ENCODE results near the gene ATOSB. TPM values are rescaled to one million over a fixed set of nuclear protein-coding genes. Genes with fewer than 3 reads are reported as not detected.

Gene ATOSB
- total and polyA plus RNA-seq, 9 of the 15 experiments (the other 6 are each of a cell fraction or from before 2014, with no cell fraction given) = 0.45 to 8.0 (median 4.2) TPM

DNA sequence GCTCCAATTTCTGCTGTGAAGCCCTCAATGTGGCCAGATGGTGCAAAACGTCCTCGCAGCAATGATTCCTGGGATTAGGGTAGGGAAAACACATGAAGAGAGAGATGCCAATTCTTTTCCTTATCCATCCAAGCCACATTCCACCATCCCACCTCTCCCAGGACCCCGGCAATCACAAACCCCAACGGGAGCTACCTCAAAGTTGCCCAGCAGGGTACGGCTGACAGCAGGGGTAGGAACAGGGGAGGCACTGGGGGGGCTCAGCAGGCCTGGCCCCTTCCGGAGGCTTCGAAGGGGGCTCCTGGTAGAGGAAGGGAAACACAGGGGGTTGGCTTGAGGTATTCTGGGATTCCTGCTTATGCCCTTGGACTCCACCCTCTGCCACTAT is 9.3 kb downstream of the ATOSB start:
- Histone ChIP-seq H3K79me2 (ENCODE audit: control insufficient read depth, insufficient read depth, low read length) (peaks cover 37% of the 10 kb centered on the region), H3K9me3 (replicated peaks; ENCODE audit: control insufficient read depth, insufficient read depth, low read depth, low read length) (no peaks in the 10 kb centered on the region), H3K4me3 (no peak overlapping the region), H3K4me1 (replicated peaks in 1 of 2; ENCODE audit: control insufficient read depth in 2 of 2, insufficient read depth in 2 of 2, low read length in 2 of 2) (peaks cover 38 to 47% of the 10 kb centered on the region in 2 experiments), H3K9ac (ENCODE audit: insufficient read depth in 1 of 2, low read depth in 2 of 2, low read length in 2 of 2) (no peak overlapping the region), H3K27me3 (ENCODE audit: control insufficient read depth in 2 of 2, insufficient read depth in 2 of 2, low read length in 2 of 2) (no peaks in the 10 kb centered on the region), H3K27ac (ENCODE audit: extremely low read depth, low read depth, low read length) (no peak overlapping the region), H3K4me2 (ENCODE audit: insufficient read depth, low read length) (no peak overlapping the region), H4K20me1 (replicated peaks; ENCODE audit: control insufficient read depth, insufficient read depth, low read length) (no peaks in the 10 kb centered on the region), H3K9me1 (ENCODE audit: control insufficient read depth, insufficient read depth, low read length) (no peaks in the 10 kb centered on the region), H2AFZ (ENCODE audit: low read depth, low read length) (no peak overlapping the region), H3K36me3 (ENCODE audit: control insufficient read depth, insufficient read depth, low read length) (peaks cover 37% of the 10 kb centered on the region; the same call in 2 of the 3 replicates)
- 93% methylated on average over 2 of the region's 7 CpGs for WGBS (ENCODE audit: insufficient coverage, low coverage, missing lambda C conversion rate)
- no TSS peak for BruUV-seq (replicated peaks)
- DNase-seq (ENCODE audit: extremely low read depth in 1 of 4, low spot score in 3 of 4) = no peak
- no peak for FAIRE-seq
- no peak for ATAC-seq
- in situ Hi-C loops (cut with MboI) (no loop called here), intact Hi-C loops (cut with micrococcal nuclease) (no loop called here)
- no peak for TF ChIP-seq BCL6 (CRISPR knock-in tag; IDR thresholded peaks at IDR 0.05)
- TF ChIP-seq, protein P1, sequence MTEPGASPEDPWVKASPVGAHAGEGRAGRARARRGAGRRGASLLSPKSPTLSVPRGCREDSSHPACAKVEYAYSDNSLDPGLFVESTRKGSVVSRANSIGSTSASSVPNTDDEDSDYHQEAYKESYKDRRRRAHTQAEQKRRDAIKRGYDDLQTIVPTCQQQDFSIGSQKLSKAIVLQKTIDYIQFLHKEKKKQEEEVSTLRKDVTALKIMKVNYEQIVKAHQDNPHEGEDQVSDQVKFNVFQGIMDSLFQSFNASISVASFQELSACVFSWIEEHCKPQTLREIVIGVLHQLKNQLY (CRISPR knock-in tag; conservative IDR thresholded peaks at IDR 0.05) = no peak
- TF ChIP-seq CCAR2 (IDR thresholded peaks at IDR 0.05; ENCODE audit: low read depth, low read length) = no peak
- no peak for TF ChIP-seq JUND (IDR thresholded peaks at IDR 0.05; ENCODE audit: borderline replicate concordance, low read depth, low read length)
- no peak for TF ChIP-seq JUND (tag; IDR thresholded peaks at IDR 0.05; ENCODE audit: borderline replicate concordance, low read depth, low read length)
- TF ChIP-seq RBFOX2 (IDR thresholded peaks at IDR 0.05; ENCODE audit: low read depth, low read length) = no peak
- TF ChIP-seq ZNF316 (IDR thresholded peaks at IDR 0.05) = no peak
- no peak for TF ChIP-seq HDAC8 (tag; IDR thresholded peaks at IDR 0.05)
- TF ChIP-seq ZNF165 (CRISPR knock-in tag; IDR thresholded peaks at IDR 0.05; ENCODE audit: borderline replicate concordance) = no peak
- TF ChIP-seq, protein P2, sequence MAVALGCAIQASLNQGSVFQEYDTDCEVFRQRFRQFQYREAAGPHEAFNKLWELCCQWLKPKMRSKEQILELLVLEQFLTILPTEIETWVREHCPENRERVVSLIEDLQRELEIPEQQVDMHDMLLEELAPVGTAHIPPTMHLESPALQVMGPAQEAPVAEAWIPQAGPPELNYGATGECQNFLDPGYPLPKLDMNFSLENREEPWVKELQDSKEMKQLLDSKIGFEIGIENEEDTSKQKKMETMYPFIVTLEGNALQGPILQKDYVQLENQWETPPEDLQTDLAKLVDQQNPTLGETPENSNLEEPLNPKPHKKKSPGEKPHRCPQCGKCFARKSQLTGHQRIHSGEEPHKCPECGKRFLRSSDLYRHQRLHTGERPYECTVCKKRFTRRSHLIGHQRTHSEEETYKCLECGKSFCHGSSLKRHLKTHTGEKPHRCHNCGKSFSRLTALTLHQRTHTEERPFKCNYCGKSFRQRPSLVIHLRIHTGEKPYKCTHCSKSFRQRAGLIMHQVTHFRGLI (CRISPR knock-in tag; IDR thresholded peaks at IDR 0.05) = no peak
- no peak for TF ChIP-seq NCOR1 (IDR thresholded peaks at IDR 0.05)
- TF ChIP-seq, protein P3, sequence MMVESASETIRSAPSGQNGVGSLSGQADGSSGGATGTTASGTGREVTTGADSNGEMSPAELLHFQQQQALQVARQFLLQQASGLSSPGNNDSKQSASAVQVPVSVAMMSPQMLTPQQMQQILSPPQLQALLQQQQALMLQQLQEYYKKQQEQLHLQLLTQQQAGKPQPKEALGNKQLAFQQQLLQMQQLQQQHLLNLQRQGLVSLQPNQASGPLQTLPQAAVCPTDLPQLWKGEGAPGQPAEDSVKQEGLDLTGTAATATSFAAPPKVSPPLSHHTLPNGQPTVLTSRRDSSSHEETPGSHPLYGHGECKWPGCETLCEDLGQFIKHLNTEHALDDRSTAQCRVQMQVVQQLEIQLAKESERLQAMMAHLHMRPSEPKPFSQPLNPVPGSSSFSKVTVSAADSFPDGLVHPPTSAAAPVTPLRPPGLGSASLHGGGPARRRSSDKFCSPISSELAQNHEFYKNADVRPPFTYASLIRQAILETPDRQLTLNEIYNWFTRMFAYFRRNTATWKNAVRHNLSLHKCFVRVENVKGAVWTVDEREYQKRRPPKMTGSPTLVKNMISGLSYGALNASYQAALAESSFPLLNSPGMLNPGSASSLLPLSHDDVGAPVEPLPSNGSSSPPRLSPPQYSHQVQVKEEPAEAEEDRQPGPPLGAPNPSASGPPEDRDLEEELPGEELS (CRISPR knock-in tag; IDR thresholded peaks at IDR 0.05; ENCODE audit: borderline replicate concordance) = no peak
- TF ChIP-seq POLR2H (tag; IDR thresholded peaks at IDR 0.05; ENCODE audit: low read depth) = no peak
- no peak for TF ChIP-seq SAFB (IDR thresholded peaks at IDR 0.05; ENCODE audit: borderline replicate concordance, low read depth, low read length)
- no peak for TF ChIP-seq NFE2 (IDR thresholded peaks at IDR 0.05; ENCODE audit: low read depth)
- no peak for TF ChIP-seq NELFE (IDR thresholded peaks at IDR 0.05; ENCODE audit: insufficient read depth, insufficient read length)
- TF ChIP-seq ZKSCAN8 (CRISPR knock-in tag; IDR thresholded peaks at IDR 0.05) = no peak
- TF ChIP-seq TFAM (CRISPR knock-in tag; conservative IDR thresholded peaks at IDR 0.05) = no peak
- no peak for TF ChIP-seq KAT8 (IDR thresholded peaks at IDR 0.05; ENCODE audit: low read depth)
- TF ChIP-seq ATF1 (CRISPR knock-in tag; IDR thresholded peaks at IDR 0.05) = no peak
- TF ChIP-seq ATF1 (tag; IDR thresholded peaks at IDR 0.05) = no peak
- TF ChIP-seq KAT2B (IDR thresholded peaks at IDR 0.05; ENCODE audit: low read depth, low read length) = no peak
- ChIA-PET CTCF (ENCODE audit: low intra/inter-chr PET ratio) (no interaction called here), POLR2A (no interaction called here)
